Neural cell (in vitro differentiated cells): ENCODE measurements around the gene GNL1.

Experiments
- CTCF ChIP-seq: fragments of 450-650 bp; IDR thresholded peaks from 2 replicates; pipeline ENCODE4 v1.5.1; 2014; ENCODE audit warnings: antibody characterized with exemption, mild to moderate bottlenecking, moderate library complexity; ENCODE audit not compliant: poor library complexity, severe bottlenecking
- EP300 ChIP-seq: fragments of 450-650 bp; conservative IDR thresholded peaks from 2 replicates; pipeline ENCODE4 v1.6.1; 2014; ENCODE audit warnings: antibody characterized with exemption, mild to moderate bottlenecking, moderate library complexity; ENCODE audit not compliant: poor library complexity, severe bottlenecking
- EZH2 ChIP-seq: fragments of 200-600, 300-800 bp; shearing (Covaris generic), sonication (generic); IDR thresholded peaks from 2 replicates; pipeline ENCODE4 v1.6.1; 2014; ENCODE audit warnings: antibody characterized with exemption, low read length, borderline replicate concordance, mild to moderate bottlenecking; ENCODE audit not compliant: insufficient read depth, poor library complexity, severe bottlenecking
- POLR2AphosphoS5 ChIP-seq: IDR thresholded peaks from 2 replicates; pipeline ENCODE4 v1.6.1; 2012
- RAD21 ChIP-seq: fragments of 450-650 bp; conservative IDR thresholded peaks from 2 replicates; pipeline ENCODE4 v1.6.1; 2014; ENCODE audit warnings: antibody characterized with exemption, mild to moderate bottlenecking, moderate library complexity
- REST ChIP-seq: IDR thresholded peaks from 2 replicates; pipeline ENCODE4 v1.6.1; 2012; ENCODE audit warnings: borderline replicate concordance
- TAF1 ChIP-seq: IDR thresholded peaks from 2 replicates; pipeline ENCODE4 v1.6.1; 2012; ENCODE audit warnings: low read depth

GRCh38 chr6:30542915-30543314 is 13.4 kb downstream of the GNL1 start:
- no peak for TF ChIP-seq CTCF
- TF ChIP-seq RAD21, result no peak
- TF ChIP-seq EZH2, result no peak
- TF ChIP-seq REST, result no peak
- no peak for TF ChIP-seq EP300
- TF ChIP-seq POLR2AphosphoS5, result no peak
- no peak for TF ChIP-seq TAF1
